Measurements from ENCODE around the gene PHF1.

- TF ChIP-seq, protein P1, sequence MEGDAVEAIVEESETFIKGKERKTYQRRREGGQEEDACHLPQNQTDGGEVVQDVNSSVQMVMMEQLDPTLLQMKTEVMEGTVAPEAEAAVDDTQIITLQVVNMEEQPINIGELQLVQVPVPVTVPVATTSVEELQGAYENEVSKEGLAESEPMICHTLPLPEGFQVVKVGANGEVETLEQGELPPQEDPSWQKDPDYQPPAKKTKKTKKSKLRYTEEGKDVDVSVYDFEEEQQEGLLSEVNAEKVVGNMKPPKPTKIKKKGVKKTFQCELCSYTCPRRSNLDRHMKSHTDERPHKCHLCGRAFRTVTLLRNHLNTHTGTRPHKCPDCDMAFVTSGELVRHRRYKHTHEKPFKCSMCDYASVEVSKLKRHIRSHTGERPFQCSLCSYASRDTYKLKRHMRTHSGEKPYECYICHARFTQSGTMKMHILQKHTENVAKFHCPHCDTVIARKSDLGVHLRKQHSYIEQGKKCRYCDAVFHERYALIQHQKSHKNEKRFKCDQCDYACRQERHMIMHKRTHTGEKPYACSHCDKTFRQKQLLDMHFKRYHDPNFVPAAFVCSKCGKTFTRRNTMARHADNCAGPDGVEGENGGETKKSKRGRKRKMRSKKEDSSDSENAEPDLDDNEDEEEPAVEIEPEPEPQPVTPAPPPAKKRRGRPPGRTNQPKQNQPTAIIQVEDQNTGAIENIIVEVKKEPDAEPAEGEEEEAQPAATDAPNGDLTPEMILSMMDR (conservative IDR thresholded peaks at IDR 0.05): no peak
- TF ChIP-seq ZFX (IDR thresholded peaks at IDR 0.05): no peak
These were observed 6.5 kb downstream of the PHF1 start for GRCh38 chr6:33417128-33417902.

Data from C4-2B (cell line).